HG03103 (cell line): ENCODE results near the gene PSORS1C2.
"Not testable (repeated sequence)": the region's sequence is repeated elsewhere in the genome, so short reads cannot be mapped to it uniquely, and the experiment has no call there.

Experiments
- ATAC-seq: cut with Tn5 transposase; IDR thresholded peaks from one replicate; pipeline ENCODE4 v1.9.1; 2021; ENCODE audit warnings: low read depth; ENCODE audit not compliant: unreplicated experiment

PSORS1C2 gene

GRCh38 chr6:31168606-31169005 is 29.7 kb upstream of the PSORS1C2 start:
- no peak for ATAC-seq

- ATAC-seq = no peak
Observed at GRCh38 chr6:31165986-31166385, 27.1 kb upstream of the PSORS1C2 start.

GRCh38 chr6:31165064-31165832 is 26.4 kb upstream of the PSORS1C2 start:
- ATAC-seq = peak; percentile 75

- ATAC-seq = not testable (repeated sequence)
Observed at GRCh38 chr6:31164475-31165063, 25.7 kb upstream of the PSORS1C2 start.

GRCh38 chr6:31163922-31164321 is 25.1 kb upstream of the PSORS1C2 start:
- no peak for ATAC-seq

- no peak for ATAC-seq
Observed at GRCh38 chr6:31162463-31163165, 23.7 kb upstream of the PSORS1C2 start.

- ATAC-seq = no peak
Observed at GRCh38 chr6:31161216-31162126, 22.6 kb upstream of the PSORS1C2 start.

GRCh38 chr6:31158863-31159855 is 20.3 kb upstream of the PSORS1C2 start:
- ATAC-seq = no peak

GRCh38 chr6:31158140-31158862 is 19.4 kb upstream of the PSORS1C2 start, which contains the start of gene TCF19:
Gene TCF19 (plus strand): TSS chr6:31158589. CDS start chr6:31159470, 881 bp downstream.
- ATAC-seq = peak; percentile 83

GRCh38 chr6:31157513-31158139 is 18.8 kb upstream of the PSORS1C2 start, which contains the start of gene CCHCR1:
Gene CCHCR1 (minus strand): TSS chr6:31157802. CDS start chr6:31157600, 202 bp downstream.
- no peak for ATAC-seq

GRCh38 chr6:31156641-31157040 is 17.8 kb upstream of the PSORS1C2 start:
- no peak for ATAC-seq

GRCh38 chr6:31154436-31154835 is 15.6 kb upstream of the PSORS1C2 start:
- ATAC-seq = no peak

- ATAC-seq = no peak
Observed at GRCh38 chr6:31152781-31153180, 13.9 kb upstream of the PSORS1C2 start.

GRCh38 chr6:31149827-31150447 is 11.1 kb upstream of the PSORS1C2 start:
- no peak for ATAC-seq

- no peak for ATAC-seq
Observed at GRCh38 chr6:31145386-31145785, 6.5 kb upstream of the PSORS1C2 start.

GRCh38 chr6:31144970-31145340 is 6.1 kb upstream of the PSORS1C2 start:
- ATAC-seq = no peak

GRCh38 chr6:31144296-31144969 is 5.6 kb upstream of the PSORS1C2 start:
- ATAC-seq = no peak
